Bronchial epithelial cell (primary cell): Measurements from ENCODE around the gene NAXE. TPM values are rescaled to one million over a fixed set of nuclear protein-coding genes. Genes with fewer than 3 reads are reported as not detected.

Experiments used
- DNase-seq: peaks from one replicate; pipeline ENCODE4 v3.0.0-alpha.2; 2010; ENCODE audit warnings: low read depth
- FAIRE-seq: peaks from 2 replicates; lab custom pipeline; 2011; peaks lifted over from hg19 to GRCh38; lab: Jason Lieb, UNC
- H3K27me3 ChIP-seq: 2 replicates; pipeline ENCODE4 v1.5.1; 2011; ENCODE audit warnings: low read length; ENCODE audit not compliant: control insufficient read depth, insufficient read depth
- H3K36me3 ChIP-seq: 2 replicates; pipeline ENCODE4 v1.5.1; 2011; ENCODE audit warnings: low read length; ENCODE audit not compliant: control insufficient read depth, insufficient read depth
- H3K4me3 ChIP-seq: 2 replicates; pipeline ENCODE4 v1.5.1; 2011; ENCODE audit warnings: mild to moderate bottlenecking, low read depth, low read length, control low read depth
- total RNA-seq: library from RNA; depleted of rRNA; stranded (reverse); fragments of >200 nt; gene quantifications from 2 replicates; pipeline ENCODE4 v1.2.1, GENCODE V29; 2014
- TF ChIP-seq, protein P1 (sequence below): IDR thresholded peaks from 2 replicates; pipeline ENCODE4 v1.5.1; 2011; ENCODE audit warnings: mild to moderate bottlenecking, moderate library complexity, low read length, control low read depth, inconsistent platforms; ENCODE audit not compliant: insufficient read depth, severe bottlenecking

Gene NAXE
- total RNA-seq, 1 donor from 2014 or later = 142 TPM

DNA sequence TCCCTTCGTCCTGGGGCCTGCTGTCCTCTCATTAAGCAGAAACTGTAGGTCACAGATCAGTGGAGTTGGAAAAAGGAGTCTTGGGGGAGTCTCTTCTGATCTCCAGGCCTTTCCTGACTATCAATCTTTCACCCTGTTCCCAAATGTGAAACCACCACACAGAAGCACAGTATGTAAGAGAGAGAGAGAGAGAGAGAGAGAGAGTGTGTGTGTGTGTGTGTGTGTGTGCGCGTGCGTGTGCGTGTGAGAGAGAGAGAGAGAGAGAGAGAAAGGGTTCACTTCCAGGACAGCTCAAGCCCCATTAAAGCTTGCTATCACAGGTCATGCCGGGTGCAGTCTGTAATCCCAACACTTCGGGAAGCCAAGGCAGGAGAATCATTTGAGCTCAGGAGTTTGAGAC is 13.5 kb upstream of the NAXE start:
- Histone ChIP-seq H3K27me3 (no peaks in the 10 kb centered on the region), H3K36me3 (no peaks in the 10 kb centered on the region), H3K4me3 (no peak overlapping the region)
- DNase-seq (no peak), FAIRE-seq (no peak)
- TF ChIP-seq, protein P1, sequence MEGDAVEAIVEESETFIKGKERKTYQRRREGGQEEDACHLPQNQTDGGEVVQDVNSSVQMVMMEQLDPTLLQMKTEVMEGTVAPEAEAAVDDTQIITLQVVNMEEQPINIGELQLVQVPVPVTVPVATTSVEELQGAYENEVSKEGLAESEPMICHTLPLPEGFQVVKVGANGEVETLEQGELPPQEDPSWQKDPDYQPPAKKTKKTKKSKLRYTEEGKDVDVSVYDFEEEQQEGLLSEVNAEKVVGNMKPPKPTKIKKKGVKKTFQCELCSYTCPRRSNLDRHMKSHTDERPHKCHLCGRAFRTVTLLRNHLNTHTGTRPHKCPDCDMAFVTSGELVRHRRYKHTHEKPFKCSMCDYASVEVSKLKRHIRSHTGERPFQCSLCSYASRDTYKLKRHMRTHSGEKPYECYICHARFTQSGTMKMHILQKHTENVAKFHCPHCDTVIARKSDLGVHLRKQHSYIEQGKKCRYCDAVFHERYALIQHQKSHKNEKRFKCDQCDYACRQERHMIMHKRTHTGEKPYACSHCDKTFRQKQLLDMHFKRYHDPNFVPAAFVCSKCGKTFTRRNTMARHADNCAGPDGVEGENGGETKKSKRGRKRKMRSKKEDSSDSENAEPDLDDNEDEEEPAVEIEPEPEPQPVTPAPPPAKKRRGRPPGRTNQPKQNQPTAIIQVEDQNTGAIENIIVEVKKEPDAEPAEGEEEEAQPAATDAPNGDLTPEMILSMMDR = no peak

DNA sequence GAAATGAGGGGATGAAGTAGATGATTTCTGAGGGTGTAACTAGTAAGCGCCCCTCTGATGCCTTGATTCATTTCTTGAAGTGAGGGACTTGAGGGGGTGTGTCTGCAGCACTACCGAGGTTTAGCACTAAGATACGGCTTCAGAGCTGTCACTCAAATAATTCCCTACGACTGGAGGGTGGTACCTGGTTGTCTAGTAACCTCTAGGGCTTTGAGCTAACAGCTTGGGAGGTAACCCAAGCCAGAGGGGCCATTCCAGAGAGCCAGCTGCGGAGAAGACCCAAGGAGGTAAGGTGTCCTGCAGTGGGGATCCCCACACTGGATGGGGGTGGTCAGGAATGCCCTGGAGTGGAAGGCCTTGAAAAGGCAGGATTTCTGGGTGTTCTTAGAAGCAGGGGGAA is 12.1 kb upstream of the NAXE start, which contains the start of gene TTC24:
TTC24 (plus strand) TSS at position 252 of the 400 bp plus-strand sequence. CDS start 1,642 bp downstream, outside the sequence.
- H3K27me3 ChIP-seq = no peaks in the 10 kb centered on the region
- H3K4me3 ChIP-seq = no peak within 1 kb of the TSS
- TF ChIP-seq, protein P1 = no peak
- H3K36me3 ChIP-seq = no peaks in the 10 kb centered on the region
- DNase-seq = no peak
- no peak for FAIRE-seq

DNA sequence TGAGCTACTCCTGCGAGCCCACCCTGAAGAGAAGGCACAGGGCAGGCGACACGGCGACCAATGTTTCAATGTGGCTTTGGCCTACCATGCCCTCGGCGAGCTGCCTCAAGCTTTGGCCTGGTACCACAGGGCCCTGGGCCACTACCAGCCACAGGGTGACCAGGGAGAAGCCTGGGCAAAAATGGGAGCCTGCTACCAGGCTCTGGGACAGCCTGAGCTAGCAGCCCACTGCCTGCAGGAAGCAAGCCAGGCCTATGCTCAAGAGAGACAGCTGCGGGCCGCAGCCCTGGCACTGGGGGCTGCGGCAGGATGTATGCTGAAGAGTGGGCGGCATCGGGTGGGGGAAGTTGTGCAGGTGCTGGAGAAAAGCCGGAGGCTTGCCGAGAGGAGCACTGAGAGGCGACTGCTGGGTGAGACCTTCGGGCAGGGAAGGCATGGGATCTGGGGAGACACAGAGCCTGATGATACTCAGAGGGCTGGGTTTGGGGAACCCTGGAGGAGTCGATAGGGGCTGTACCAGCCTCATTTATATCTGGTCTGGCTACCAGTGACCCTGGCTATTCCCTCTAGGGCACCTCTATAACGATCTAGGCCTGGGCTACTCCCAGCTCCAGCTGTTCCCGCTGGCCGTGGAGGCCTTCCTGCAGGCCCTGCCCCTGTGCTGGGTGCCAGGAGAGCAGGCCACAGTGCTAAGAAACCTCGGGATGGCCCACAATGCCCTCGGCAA is 9.8 kb upstream of the NAXE start:
- H3K27me3 ChIP-seq = no peaks in the 10 kb centered on the region
- no peak for FAIRE-seq
- TF ChIP-seq, protein P1 = no peak

DNA sequence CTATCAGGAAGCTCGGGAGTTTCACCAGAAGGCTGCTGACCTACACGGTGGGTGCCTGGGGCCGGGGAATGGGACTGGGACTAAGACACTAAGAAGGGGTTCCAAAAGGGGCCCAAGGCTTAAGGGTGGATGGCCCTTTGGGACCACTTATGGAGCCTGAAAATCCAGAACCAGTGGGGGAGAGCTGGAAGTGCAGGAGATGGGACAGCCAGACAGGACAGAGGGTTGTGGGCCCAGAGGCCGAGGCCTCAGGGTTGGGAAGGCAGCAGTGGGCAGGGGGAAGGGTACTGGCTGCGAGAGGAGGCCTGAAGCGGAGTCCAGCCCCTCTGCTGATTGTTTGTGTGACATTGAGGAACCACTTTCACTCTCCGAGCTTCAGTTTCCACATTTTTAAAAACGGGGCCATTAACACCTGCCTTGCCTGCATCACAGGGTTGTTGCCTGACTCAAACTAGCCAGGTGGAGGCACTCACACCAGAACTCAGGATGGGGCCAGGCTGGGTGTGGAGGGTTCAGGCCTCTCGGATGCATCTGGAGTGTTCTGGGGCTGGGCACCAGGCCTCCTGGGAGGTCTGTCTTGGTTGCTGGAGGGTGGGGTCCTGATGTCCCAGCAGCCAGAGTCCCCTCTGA is 9.1 kb upstream of the NAXE start:
- no peak overlapping the region for H3K4me3 ChIP-seq
- TF ChIP-seq, protein P1 = no peak
- H3K36me3 ChIP-seq = no peaks in the 10 kb centered on the region
- no peaks in the 10 kb centered on the region for H3K27me3 ChIP-seq
- FAIRE-seq = no peak
- DNase-seq = no peak

More for the DNA sequence above, 9.8 kb upstream of the NAXE start:
- Histone ChIP-seq H3K36me3 (no peaks in the 10 kb centered on the region), H3K4me3 (no peak overlapping the region)
- DNase-seq = no peak

DNA sequence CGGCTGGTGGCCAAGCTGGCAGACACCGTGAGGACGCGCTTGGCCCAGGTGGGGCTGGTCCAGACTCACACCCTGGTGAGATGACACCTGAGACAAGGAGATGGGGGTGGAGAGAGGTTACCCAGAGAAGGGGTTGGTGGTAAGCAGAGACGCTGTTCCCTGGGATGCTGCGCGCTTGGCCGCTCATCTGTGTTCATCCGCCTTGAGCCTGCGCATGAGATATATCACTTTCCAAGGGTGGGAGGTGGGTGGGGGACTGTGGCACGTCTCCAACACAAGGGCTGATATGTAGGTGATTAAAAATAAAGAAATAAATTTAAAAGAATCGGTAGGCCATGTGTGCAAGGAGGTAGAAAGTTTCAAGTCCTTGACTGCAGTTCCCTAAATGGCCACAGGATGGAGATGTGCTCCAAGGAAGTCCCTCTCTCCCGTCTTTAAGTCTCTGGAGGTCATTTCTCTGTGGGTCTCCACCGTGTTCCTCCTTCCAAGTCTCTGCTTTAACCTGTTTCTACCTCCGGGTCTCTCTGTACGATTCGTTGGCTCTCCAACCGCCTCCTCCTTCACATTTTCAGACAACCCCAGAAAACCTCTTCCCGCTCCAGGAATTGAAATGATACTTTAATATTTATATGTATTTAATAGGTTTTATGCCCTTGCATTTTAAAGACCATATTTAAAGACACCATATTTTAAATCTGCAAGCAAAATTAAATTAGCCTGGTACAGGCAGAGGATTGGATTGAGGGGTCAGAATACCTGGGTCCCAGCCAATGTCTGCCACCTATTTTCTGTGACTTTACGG is 7.6 kb upstream of the NAXE start:
- H3K4me3 ChIP-seq = no peak overlapping the region
- DNase-seq (peak; percentile 75), FAIRE-seq (no peak)
- TF ChIP-seq, protein P1 = peak; percentile 91
- no peaks in the 10 kb centered on the region for H3K27me3 ChIP-seq
- H3K36me3 ChIP-seq = no peaks in the 10 kb centered on the region
